ENCODE results near the gene PODXL2.

GRCh38 chr3:127715532-127715931 is 86.5 kb downstream of the PODXL2 start:
- TF ChIP-seq EP300 (IDR thresholded peaks at IDR 0.05; ENCODE audit: low read depth): no peak
- TF ChIP-seq CTCF (IDR thresholded peaks at IDR 0.05): no peak
- no peak for TF ChIP-seq POLR2AphosphoS5 (IDR thresholded peaks at IDR 0.05)

All from transverse colon (tissue), 4 donors.